HepG2 (cell line): ENCODE results near the gene TFF1. TPM values are rescaled to one million over a fixed set of nuclear protein-coding genes. Genes with fewer than 3 reads are reported as not detected.

Source experiments
- AHR ChIP-seq: IDR thresholded peaks from 2 replicates; pipeline ENCODE4 v1.6.1; 2018; ENCODE audit warnings: missing genetic modification reagents, missing compliant biosample characterization
- ARHGAP35 ChIP-seq: sonication (generic); formaldehyde crosslinking; IDR thresholded peaks from 2 replicates; pipeline ENCODE4 v1.9.0; 2022; ENCODE audit warnings: mild to moderate bottlenecking, inconsistent platforms, moderate library complexity, missing genetic modification reagents, borderline replicate concordance
- ARID2 ChIP-seq: sonication (generic); formaldehyde crosslinking; IDR thresholded peaks from 2 replicates; pipeline ENCODE4 v1.8.1; 2022; ENCODE audit warnings: mild to moderate bottlenecking, missing genetic modification reagents, borderline replicate concordance
- ATM ChIP-seq: fragments of 450-650 bp; IDR thresholded peaks from 2 replicates; pipeline ENCODE4 v1.7.1; 2017; ENCODE audit warnings: mild to moderate bottlenecking, borderline replicate concordance
- CREB1 ChIP-seq, 2 experiments: fragments of 450-650 bp in 1 of 2; IDR thresholded peaks; 2 replicates each; pipeline ENCODE4 v1.6.1; 2016 to 2017; ENCODE audit warnings: control low read depth in 1 of 2, mild to moderate bottlenecking in 1 of 2, missing compliant biosample characterization in 1 of 2, missing genetic modification characterization in 1 of 2
- IRX3 ChIP-seq: sonication (generic); formaldehyde crosslinking; IDR thresholded peaks from 2 replicates; pipeline ENCODE4 v1.8.1; 2023; ENCODE audit warnings: mild to moderate bottlenecking, low read depth, missing genetic modification reagents, borderline replicate concordance
- ISX ChIP-seq: sonication (generic); formaldehyde crosslinking; conservative IDR thresholded peaks from 2 replicates; pipeline ENCODE4 v1.5.0; 2020; ENCODE audit warnings: missing genetic modification reagents
- POLR2G ChIP-seq: fragments of 200-400 bp; formaldehyde crosslinking; IDR thresholded peaks from 2 replicates; pipeline ENCODE4 v1.6.1; 2018; ENCODE audit warnings: mild to moderate bottlenecking, low read depth, low read length, moderate library complexity
- SRSF9 ChIP-seq: fragments of 200-400 bp; formaldehyde crosslinking; IDR thresholded peaks from 2 replicates; pipeline ENCODE4 v1.6.1; 2018; ENCODE audit warnings: borderline replicate concordance, mild to moderate bottlenecking, low read depth, low read length; ENCODE audit not compliant: insufficient read depth, poor library complexity, severe bottlenecking
- XRCC5 ChIP-seq: fragments of 200-400 bp; formaldehyde crosslinking; optimal IDR thresholded peaks from 2 replicates; pipeline ENCODE3; 2017; ENCODE audit warnings: mild to moderate bottlenecking, low read length
- ZMAT3 ChIP-seq: sonication (generic); formaldehyde crosslinking; conservative IDR thresholded peaks from 2 replicates; pipeline ENCODE4 v1.7.0; 2021; ENCODE audit warnings: missing genetic modification reagents
- ZNF274 ChIP-seq: sonication (generic); formaldehyde crosslinking; IDR thresholded peaks from 2 replicates; pipeline ENCODE4 v1.5.1; 2020; ENCODE audit warnings: mild to moderate bottlenecking, missing genetic modification reagents
- ZNF335 ChIP-seq: sonication (generic); formaldehyde crosslinking; IDR thresholded peaks from 2 replicates; pipeline ENCODE4 v1.4.0; 2020; ENCODE audit warnings: missing genetic modification reagents
- ZNF350 ChIP-seq: sonication (generic); formaldehyde crosslinking; IDR thresholded peaks from 2 replicates; pipeline ENCODE4 v1.4.0; 2020; ENCODE audit warnings: mild to moderate bottlenecking, low read depth, missing genetic modification reagents, borderline replicate concordance
- ZNF383 ChIP-seq: sonication (generic); formaldehyde crosslinking; IDR thresholded peaks from 2 replicates; pipeline ENCODE4 v1.4.0; 2020; ENCODE audit warnings: missing genetic modification reagents, mild to moderate bottlenecking, borderline replicate concordance
- ZNF530 ChIP-seq: sonication (generic); formaldehyde crosslinking; IDR thresholded peaks from 2 replicates; pipeline ENCODE4 v1.5.0; 2020; ENCODE audit warnings: low read depth, mild to moderate bottlenecking, missing genetic modification reagents
- ZSCAN25 ChIP-seq: sonication (generic); formaldehyde crosslinking; IDR thresholded peaks from 2 replicates; pipeline ENCODE4 v1.8.0; 2022; ENCODE audit warnings: mild to moderate bottlenecking, missing genetic modification reagents
- polyA plus RNA-seq, 8 experiments: library from polyadenylated mRNA; depleted of rRNA in 3 of 8; stranded (reverse) in 7 of 8; unstranded in 1 of 8; fragments of >200 nt; fragmentation: Illumina TruSeq in 4 of 8; extraction: Trizol in 4 of 8; gene quantifications; 2 replicates each; pipeline versions ENCODE4 v1.2.1 to v1.2.3, GENCODE V29; 2011 to 2016; ENCODE audit warnings: low read depth in 4 of 8, missing spikeins in 1 of 8, mixed read lengths in 1 of 8; ENCODE audit not compliant: insufficient read depth in 1 of 8
- total RNA-seq, 5 experiments: library from RNA; depleted of rRNA; stranded (reverse); fragments of >200 nt; fragmentation: Illumina TruSeq; extraction: Trizol; gene quantifications; 2 replicates each; pipeline ENCODE4 v1.2.3, GENCODE V29; 2016; ENCODE audit warnings: low read depth in 1 of 5
- TF ChIP-seq, protein P1 (sequence below): sonication (generic); formaldehyde crosslinking; IDR thresholded peaks from 2 replicates; pipeline ENCODE4 v1.4.0; 2020; ENCODE audit warnings: missing genetic modification reagents, borderline replicate concordance
- TF ChIP-seq, protein P2 (sequence below): sonication (generic); formaldehyde crosslinking; IDR thresholded peaks from 2 replicates; pipeline ENCODE4 v1.5.0; 2020; ENCODE audit warnings: missing genetic modification reagents, mild to moderate bottlenecking, borderline replicate concordance
- TF ChIP-seq, protein P3 (sequence below): sonication (generic); formaldehyde crosslinking; IDR thresholded peaks from 2 replicates; pipeline ENCODE4 v1.4.0; 2020; ENCODE audit warnings: missing genetic modification reagents
- TF ChIP-seq, protein P4 (sequence below): sonication (generic); formaldehyde crosslinking; IDR thresholded peaks from 2 replicates; pipeline ENCODE4 v1.8.0; 2022; ENCODE audit warnings: missing genetic modification reagents, mild to moderate bottlenecking, borderline replicate concordance

Gene TFF1
- total and polyA plus RNA-seq, 2 of the 13 experiments (the other 11 are each of a cell fraction or from before 2014, with no cell fraction given) = 0.24 to 19.4 TPM

DNA sequence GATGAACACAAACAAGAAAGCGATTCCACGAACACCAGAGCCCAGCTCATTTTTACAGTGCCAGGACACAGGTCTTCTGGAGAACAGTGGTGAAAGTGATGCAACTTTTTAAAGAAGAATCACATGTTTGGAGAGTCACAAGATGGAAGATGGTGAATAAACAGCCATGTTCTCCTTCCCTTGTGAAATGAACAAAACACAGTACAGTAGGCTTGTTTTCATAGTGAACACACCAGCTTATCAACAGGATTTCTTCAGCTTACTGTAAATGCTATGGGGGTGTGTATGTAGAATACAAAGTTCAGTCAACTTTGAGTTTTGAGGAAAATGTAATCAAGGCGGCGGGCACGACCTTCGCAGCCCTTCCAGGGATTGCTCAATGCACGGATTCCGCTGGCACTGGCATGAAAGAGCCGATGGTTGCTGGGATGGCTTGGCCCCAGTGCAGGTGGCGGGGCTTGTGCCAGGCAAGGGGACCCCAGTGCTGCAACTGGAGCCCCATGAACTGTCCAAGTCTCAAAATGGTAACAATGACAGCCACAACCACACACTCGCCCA, 19.8 kb upstream of the TFF1 start (continued):
- TF ChIP-seq CREB1 (IDR thresholded peaks at IDR 0.05) (no peak), CREB1 (CRISPR knock-in tag; IDR thresholded peaks at IDR 0.05) (no peak), IRX3 (CRISPR knock-in tag) (no peak), ZMAT3 (peak; percentile 81; the same call in 1 of the 2 replicates), ZNF274 (0 out of 2 replicates have a peak, but pooled peaks have one; percentile 2), XRCC5 (peak; percentile 41), ARHGAP35 (CRISPR knock-in tag) (no peak), AHR (peak; percentile 23; the same call in 1 of the 2 replicates), ARID2 (no peak), ATM (no peak), POLR2G (peak; percentile 56), ZSCAN25 (CRISPR knock-in tag) (no peak), ZNF383 (CRISPR knock-in tag) (no peak), ZNF335 (no peak), SRSF9 (no peak), ISX (CRISPR knock-in tag) (no peak), ZNF530 (CRISPR knock-in tag) (no peak), ZNF350 (no peak; the same call in 1 of the 2 replicates)
- TF ChIP-seq, protein P1, sequence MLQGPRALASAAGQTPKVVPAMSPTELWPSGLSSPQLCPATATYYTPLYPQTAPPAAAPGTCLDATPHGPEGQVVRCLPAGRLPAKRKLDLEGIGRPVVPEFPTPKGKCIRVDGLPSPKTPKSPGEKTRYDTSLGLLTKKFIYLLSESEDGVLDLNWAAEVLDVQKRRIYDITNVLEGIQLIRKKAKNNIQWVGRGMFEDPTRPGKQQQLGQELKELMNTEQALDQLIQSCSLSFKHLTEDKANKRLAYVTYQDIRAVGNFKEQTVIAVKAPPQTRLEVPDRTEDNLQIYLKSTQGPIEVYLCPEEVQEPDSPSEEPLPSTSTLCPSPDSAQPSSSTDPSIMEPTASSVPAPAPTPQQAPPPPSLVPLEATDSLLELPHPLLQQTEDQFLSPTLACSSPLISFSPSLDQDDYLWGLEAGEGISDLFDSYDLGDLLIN (CRISPR knock-in tag) = no peak
- TF ChIP-seq, protein P2, sequence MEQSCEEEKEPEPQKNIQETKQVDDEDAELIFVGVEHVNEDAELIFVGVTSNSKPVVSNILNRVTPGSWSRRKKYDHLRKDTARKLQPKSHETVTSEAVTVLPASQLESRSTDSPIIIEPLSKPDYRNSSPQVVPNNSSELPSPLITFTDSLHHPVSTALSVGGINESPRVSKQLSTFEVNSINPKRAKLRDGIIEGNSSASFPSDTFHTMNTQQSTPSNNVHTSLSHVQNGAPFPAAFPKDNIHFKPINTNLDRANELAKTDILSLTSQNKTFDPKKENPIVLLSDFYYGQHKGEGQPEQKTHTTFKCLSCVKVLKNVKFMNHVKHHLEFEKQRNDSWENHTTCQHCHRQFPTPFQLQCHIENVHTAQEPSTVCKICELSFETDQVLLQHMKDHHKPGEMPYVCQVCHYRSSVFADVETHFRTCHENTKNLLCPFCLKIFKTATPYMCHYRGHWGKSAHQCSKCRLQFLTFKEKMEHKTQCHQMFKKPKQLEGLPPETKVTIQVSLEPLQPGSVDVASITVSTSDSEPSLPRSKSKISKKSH = no peak
- TF ChIP-seq, protein P3, sequence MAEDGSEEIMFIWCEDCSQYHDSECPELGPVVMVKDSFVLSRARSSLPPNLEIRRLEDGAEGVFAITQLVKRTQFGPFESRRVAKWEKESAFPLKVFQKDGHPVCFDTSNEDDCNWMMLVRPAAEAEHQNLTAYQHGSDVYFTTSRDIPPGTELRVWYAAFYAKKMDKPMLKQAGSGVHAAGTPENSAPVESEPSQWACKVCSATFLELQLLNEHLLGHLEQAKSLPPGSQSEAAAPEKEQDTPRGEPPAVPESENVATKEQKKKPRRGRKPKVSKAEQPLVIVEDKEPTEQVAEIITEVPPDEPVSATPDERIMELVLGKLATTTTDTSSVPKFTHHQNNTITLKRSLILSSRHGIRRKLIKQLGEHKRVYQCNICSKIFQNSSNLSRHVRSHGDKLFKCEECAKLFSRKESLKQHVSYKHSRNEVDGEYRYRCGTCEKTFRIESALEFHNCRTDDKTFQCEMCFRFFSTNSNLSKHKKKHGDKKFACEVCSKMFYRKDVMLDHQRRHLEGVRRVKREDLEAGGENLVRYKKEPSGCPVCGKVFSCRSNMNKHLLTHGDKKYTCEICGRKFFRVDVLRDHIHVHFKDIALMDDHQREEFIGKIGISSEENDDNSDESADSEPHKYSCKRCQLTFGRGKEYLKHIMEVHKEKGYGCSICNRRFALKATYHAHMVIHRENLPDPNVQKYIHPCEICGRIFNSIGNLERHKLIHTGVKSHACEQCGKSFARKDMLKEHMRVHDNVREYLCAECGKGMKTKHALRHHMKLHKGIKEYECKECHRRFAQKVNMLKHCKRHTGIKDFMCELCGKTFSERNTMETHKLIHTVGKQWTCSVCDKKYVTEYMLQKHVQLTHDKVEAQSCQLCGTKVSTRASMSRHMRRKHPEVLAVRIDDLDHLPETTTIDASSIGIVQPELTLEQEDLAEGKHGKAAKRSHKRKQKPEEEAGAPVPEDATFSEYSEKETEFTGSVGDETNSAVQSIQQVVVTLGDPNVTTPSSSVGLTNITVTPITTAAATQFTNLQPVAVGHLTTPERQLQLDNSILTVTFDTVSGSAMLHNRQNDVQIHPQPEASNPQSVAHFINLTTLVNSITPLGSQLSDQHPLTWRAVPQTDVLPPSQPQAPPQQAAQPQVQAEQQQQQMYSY = no peak
- TF ChIP-seq, protein P4, sequence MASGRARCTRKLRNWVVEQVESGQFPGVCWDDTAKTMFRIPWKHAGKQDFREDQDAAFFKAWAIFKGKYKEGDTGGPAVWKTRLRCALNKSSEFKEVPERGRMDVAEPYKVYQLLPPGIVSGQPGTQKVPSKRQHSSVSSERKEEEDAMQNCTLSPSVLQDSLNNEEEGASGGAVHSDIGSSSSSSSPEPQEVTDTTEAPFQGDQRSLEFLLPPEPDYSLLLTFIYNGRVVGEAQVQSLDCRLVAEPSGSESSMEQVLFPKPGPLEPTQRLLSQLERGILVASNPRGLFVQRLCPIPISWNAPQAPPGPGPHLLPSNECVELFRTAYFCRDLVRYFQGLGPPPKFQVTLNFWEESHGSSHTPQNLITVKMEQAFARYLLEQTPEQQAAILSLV (CRISPR knock-in tag) = no peak
